ENCODE results near the gene IL15RA. TPM values are rescaled to one million over a fixed set of nuclear protein-coding genes. Genes with fewer than 3 reads are reported as not detected.
"Not testable (repeated sequence)": the region's sequence is repeated elsewhere in the genome, so short reads cannot be mapped to it uniquely, and the experiment has no call there.

IL15RA gene
- total RNA-seq, 1 experiment from 2014 or later: 11.0 TPM

DNA sequence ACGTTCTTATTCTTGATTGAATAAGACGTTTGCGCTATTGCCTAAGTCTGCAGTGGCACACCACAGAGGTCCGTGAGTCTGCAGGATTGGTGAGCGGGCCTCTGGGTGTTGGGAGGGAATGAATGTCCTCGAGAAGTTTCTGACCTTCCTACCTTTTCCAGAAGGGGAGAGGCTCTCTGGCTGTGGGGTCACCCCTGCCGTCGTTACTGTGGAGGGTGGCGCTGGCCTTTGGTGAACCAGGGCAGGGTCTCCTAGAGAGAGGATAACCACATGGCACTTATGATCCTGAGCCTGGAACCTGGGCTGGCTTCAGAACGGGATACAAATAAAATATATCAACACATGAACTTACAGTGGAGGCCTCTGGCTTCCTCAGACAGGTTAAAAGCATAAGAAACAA lies 13.8 kb downstream of the IL15RA start:
- POLR2A ChIA-PET: no interaction called here
- H3K9me3 ChIP-seq (ENCODE audit: control insufficient read depth, insufficient read depth, low read depth, low read length): no peaks in the 10 kb centered on the region
- no peak overlapping the region for H3K27ac ChIP-seq (ENCODE audit: low read length)
- no peaks in the 10 kb centered on the region for H3K4me1 ChIP-seq (ENCODE audit: control insufficient read depth, insufficient read depth, low read length)
- no peak for DNase-seq (ENCODE audit: low read depth, low spot score)
- H3K36me3 ChIP-seq (ENCODE audit: control insufficient read depth, insufficient read depth, low read length): no peaks in the 10 kb centered on the region
- H3K27me3 ChIP-seq (ENCODE audit: control insufficient read depth, insufficient read depth, low read length): no peaks in the 10 kb centered on the region
- CTCF ChIA-PET: no interaction called here
- H3K4me3 ChIP-seq (ENCODE audit: low read depth in 2 of 2, low read length in 2 of 2): no peak overlapping the region
- no TSS peak for BruUV-seq (replicated peaks)
- intact Hi-C loops (cut with micrococcal nuclease; ENCODE audit: unreplicated experiment) (no loop called here), in situ Hi-C loops (cut with HindIII; ENCODE audit: low pct_unique_long_range_greater_than_20kb, low sequenced_read_pairs) (no loop called here)
- no peak for TF ChIP-seq SIN3A (IDR thresholded peaks at IDR 0.05; ENCODE audit: borderline replicate concordance, insufficient read depth, low read depth, low read length)
- no peak for TF ChIP-seq REST (IDR thresholded peaks at IDR 0.05; ENCODE audit: insufficient read depth in 1 of 2, low read depth in 2 of 2, low read length in 1 of 2)
- TF ChIP-seq POLR2AphosphoS5 (IDR thresholded peaks at IDR 0.05; ENCODE audit: low read depth, low read length): no peak
- TF ChIP-seq TCF7L2 (IDR thresholded peaks at IDR 0.05; ENCODE audit: low read depth, low read length): no peak
- TF ChIP-seq, protein P1, sequence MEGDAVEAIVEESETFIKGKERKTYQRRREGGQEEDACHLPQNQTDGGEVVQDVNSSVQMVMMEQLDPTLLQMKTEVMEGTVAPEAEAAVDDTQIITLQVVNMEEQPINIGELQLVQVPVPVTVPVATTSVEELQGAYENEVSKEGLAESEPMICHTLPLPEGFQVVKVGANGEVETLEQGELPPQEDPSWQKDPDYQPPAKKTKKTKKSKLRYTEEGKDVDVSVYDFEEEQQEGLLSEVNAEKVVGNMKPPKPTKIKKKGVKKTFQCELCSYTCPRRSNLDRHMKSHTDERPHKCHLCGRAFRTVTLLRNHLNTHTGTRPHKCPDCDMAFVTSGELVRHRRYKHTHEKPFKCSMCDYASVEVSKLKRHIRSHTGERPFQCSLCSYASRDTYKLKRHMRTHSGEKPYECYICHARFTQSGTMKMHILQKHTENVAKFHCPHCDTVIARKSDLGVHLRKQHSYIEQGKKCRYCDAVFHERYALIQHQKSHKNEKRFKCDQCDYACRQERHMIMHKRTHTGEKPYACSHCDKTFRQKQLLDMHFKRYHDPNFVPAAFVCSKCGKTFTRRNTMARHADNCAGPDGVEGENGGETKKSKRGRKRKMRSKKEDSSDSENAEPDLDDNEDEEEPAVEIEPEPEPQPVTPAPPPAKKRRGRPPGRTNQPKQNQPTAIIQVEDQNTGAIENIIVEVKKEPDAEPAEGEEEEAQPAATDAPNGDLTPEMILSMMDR (IDR thresholded peaks at IDR 0.05): no peak
- no peak for ATAC-seq

GRCh38 chr10:5963071-5963470 lies 14.3 kb downstream of the IL15RA start:
- no peaks in the 10 kb centered on the region for H3K36me3 ChIP-seq (ENCODE audit: control insufficient read depth, insufficient read depth, low read length)
- ATAC-seq (no peak), DNase-seq (ENCODE audit: low read depth, low spot score) (no peak)
- H3K27ac ChIP-seq (ENCODE audit: low read length): no peak overlapping the region
- no peaks in the 10 kb centered on the region for H3K9me3 ChIP-seq (ENCODE audit: control insufficient read depth, insufficient read depth, low read depth, low read length)
- TF ChIP-seq, protein P1 (IDR thresholded peaks at IDR 0.05): no peak
- no peak for TF ChIP-seq POLR2AphosphoS5 (IDR thresholded peaks at IDR 0.05; ENCODE audit: low read depth, low read length)
- TF ChIP-seq REST (IDR thresholded peaks at IDR 0.05; ENCODE audit: insufficient read depth in 1 of 2, low read depth in 2 of 2, low read length in 1 of 2): no peak
- TF ChIP-seq SIN3A (IDR thresholded peaks at IDR 0.05; ENCODE audit: borderline replicate concordance, insufficient read depth, low read depth, low read length): no peak
- TF ChIP-seq TCF7L2 (IDR thresholded peaks at IDR 0.05; ENCODE audit: low read depth, low read length): no peak
- no TSS peak for BruUV-seq (replicated peaks)
- intact Hi-C loops (cut with micrococcal nuclease; ENCODE audit: unreplicated experiment) (no loop called here), in situ Hi-C loops (cut with HindIII; ENCODE audit: low pct_unique_long_range_greater_than_20kb, low sequenced_read_pairs) (no loop called here)
- H3K4me1 ChIP-seq (ENCODE audit: control insufficient read depth, insufficient read depth, low read length): no peaks in the 10 kb centered on the region
- no peak overlapping the region for H3K4me3 ChIP-seq (ENCODE audit: low read depth in 2 of 2, low read length in 2 of 2)
- ChIA-PET POLR2A (no interaction called here), CTCF (no interaction called here)
- no peaks in the 10 kb centered on the region for H3K27me3 ChIP-seq (ENCODE audit: control insufficient read depth, insufficient read depth, low read length)

DNA sequence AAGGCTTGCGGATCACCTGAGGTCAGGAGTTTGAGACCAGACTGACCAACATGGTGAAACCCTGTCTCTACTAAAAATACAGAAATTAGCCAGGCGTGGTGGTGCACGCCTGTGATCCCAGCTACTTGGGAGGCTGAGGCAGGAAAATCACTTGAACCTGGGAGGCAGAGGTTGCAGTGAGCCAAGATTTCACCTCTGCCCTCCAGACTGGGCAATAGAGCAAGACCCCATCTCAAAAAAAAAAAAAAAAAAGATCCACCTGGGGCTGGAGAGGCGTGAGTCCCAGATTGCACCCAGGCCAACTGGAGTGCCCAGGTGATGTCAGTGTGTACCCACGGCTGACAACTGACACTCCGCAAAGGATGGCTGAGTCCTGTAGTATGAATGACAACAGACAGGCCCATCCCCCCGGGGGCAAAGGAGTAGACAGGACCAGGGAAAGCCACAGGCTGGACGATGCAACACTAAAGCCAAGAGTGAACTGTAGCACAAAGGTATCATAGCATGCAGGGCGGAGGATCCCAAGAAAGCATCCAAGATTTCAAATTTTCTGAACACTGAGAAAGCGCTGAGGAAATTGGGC lies 14.9 kb downstream of the IL15RA start:
- H3K4me3 ChIP-seq (ENCODE audit: low read depth in 2 of 2, low read length in 2 of 2); DNase-seq (ENCODE audit: low read depth, low spot score); ATAC-seq; H3K27ac ChIP-seq (ENCODE audit: low read length); intact Hi-C loops (cut with micrococcal nuclease; ENCODE audit: unreplicated experiment); CTCF ChIA-PET; H3K4me1 ChIP-seq (ENCODE audit: control insufficient read depth, insufficient read depth, low read length); H3K27me3 ChIP-seq (ENCODE audit: control insufficient read depth, insufficient read depth, low read length); POLR2A ChIA-PET; in situ Hi-C loops (cut with HindIII; ENCODE audit: low pct_unique_long_range_greater_than_20kb, low sequenced_read_pairs); H3K9me3 ChIP-seq (ENCODE audit: control insufficient read depth, insufficient read depth, low read depth, low read length); BruUV-seq (replicated peaks); H3K36me3 ChIP-seq (ENCODE audit: control insufficient read depth, insufficient read depth, low read length): not testable (repeated sequence)
